HEK293T (cell line): ENCODE measurements around the gene SMAP1.

Experiments
- ARNT ChIP-seq: fragments of 450-650 bp; IDR thresholded peaks from 2 replicates; pipeline ENCODE4 v1.6.1; 2017; ENCODE audit warnings: mild to moderate bottlenecking
- BHLHE40 ChIP-seq: fragments of 450-650 bp; IDR thresholded peaks from 2 replicates; pipeline ENCODE4 v1.6.1; 2016; ENCODE audit warnings: mild to moderate bottlenecking, moderate library complexity, borderline replicate concordance
- FOXK2 ChIP-seq: fragments of 450-650 bp; IDR thresholded peaks from 2 replicates; pipeline ENCODE4 v1.6.1; 2016; ENCODE audit warnings: mild to moderate bottlenecking
- FOXM1 ChIP-seq: fragments of 450-650 bp; IDR thresholded peaks from 2 replicates; pipeline ENCODE4 v1.6.1; 2017; ENCODE audit warnings: mild to moderate bottlenecking, borderline replicate concordance
- LEF1 ChIP-seq: fragments of 450-650 bp; IDR thresholded peaks from 2 replicates; pipeline ENCODE4 v1.6.1; 2017; ENCODE audit warnings: mild to moderate bottlenecking, borderline replicate concordance
- NFRKB ChIP-seq: fragments of 450-650 bp; IDR thresholded peaks from 2 replicates; pipeline ENCODE4 v1.6.1; 2016; ENCODE audit warnings: mild to moderate bottlenecking, moderate library complexity
- SUZ12 ChIP-seq: fragments of 450-650 bp; IDR thresholded peaks from 2 replicates; pipeline ENCODE4 v1.6.1; 2016; ENCODE audit warnings: mild to moderate bottlenecking
- TARDBP ChIP-seq: fragments of 450-650 bp; IDR thresholded peaks from 2 replicates; pipeline ENCODE4 v1.6.1; 2016

DNA sequence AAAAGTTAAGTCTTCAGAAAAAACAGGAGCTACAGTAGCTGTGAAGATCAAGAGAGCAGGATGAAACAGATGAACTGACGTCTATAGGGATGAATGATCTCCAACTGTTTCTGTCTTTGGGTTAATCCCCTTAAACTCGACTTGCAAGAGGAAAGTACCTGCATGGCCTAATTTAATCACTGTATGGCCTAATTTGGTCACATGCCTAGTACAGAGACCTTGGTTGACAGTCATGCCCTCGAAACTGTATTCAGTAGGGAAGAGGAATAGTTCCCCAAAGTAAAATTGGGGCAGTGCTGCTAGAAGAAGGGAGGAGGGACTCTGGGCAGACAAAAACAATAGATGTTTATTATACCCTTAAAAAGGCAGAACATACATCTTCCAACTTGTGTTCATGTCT is 10.0 kb upstream of the SMAP1 start:
- TF ChIP-seq SUZ12 (no peak), FOXK2 (no peak), BHLHE40 (no peak), NFRKB (no peak), FOXM1 (no peak), LEF1 (no peak), ARNT (no peak), TARDBP (no peak)
